Measurements from ENCODE around the gene MAP4K2. TPM values are rescaled to one million over a fixed set of nuclear protein-coding genes. Genes with fewer than 3 reads are reported as not detected.
A peak's percentile ranks its signal among the peaks of the same experiment; 100 is the strongest.

MAP4K2 gene
- total RNA-seq, 4 donors from 2014 or later = 11.1 to 25.0 (median 17.1) TPM

- 92% methylated on average over 29 of the region's 41 CpGs for WGBS
- TF ChIP-seq EP300 (IDR thresholded peaks at IDR 0.05) (no peak), POLR2AphosphoS5 (IDR thresholded peaks at IDR 0.05) (no peak), CTCF (IDR thresholded peaks at IDR 0.05) (no peak), POLR2A (IDR thresholded peaks at IDR 0.05; ENCODE audit: low read depth) (no peak)
- peak overlapping the region in 1 of 4 donors; percentile 77 for H3K4me3 ChIP-seq
- no peaks in the 10 kb centered on the region for H3K9me3 ChIP-seq
- H3K36me3 ChIP-seq = peaks cover 12 to 52% (median 42%) of the 10 kb centered on the region in 4 donors
- no peak for DNase-seq (ENCODE audit: extremely low spot score)
- H3K27ac ChIP-seq (replicated peaks in 1 of 4) = peak overlapping the region; percentile 85 to 93 (median 88)
- peaks cover 26 to 55% (median 47%) of the 10 kb centered on the region in 4 donors for H3K4me1 ChIP-seq
- H3K27me3 ChIP-seq = no peaks in the 10 kb centered on the region
- intact Hi-C loops (cut with DNase I) = no loop called here
Measured at GRCh38 chr11:64804346-64805210, 1.6 kb upstream of the MAP4K2 start.

- 43% methylated on average over 12 of the region's 15 CpGs for WGBS
Measured at GRCh38 chr11:64803846-64804345, 882 bp upstream of the MAP4K2 start.

GRCh38 chr11:64802370-64803157 is 450 bp downstream of the MAP4K2 start:
- H3K9me3 ChIP-seq = no peaks in the 10 kb centered on the region
- H3K4me3 ChIP-seq = peak overlapping the region; percentile 73 to 84 (median 78)
- intact Hi-C loops (cut with DNase I) = loop anchor here (2.0 kb wide), 1 partner anchor 58 kb away; the partner anchor contains the start of gene RASGRP2
- no peak for DNase-seq (ENCODE audit: extremely low spot score)
- 55% methylated on average over 4 of the region's 54 CpGs for WGBS
- peak overlapping the region; percentile 85 to 93 (median 88) for H3K27ac ChIP-seq (replicated peaks in 1 of 4)
- peaks cover 12 to 67% (median 55%) of the 10 kb centered on the region in 4 donors for H3K36me3 ChIP-seq
- H3K4me1 ChIP-seq = peaks cover 20 to 38% (median 32%) of the 10 kb centered on the region in 4 donors
- TF ChIP-seq POLR2A (IDR thresholded peaks at IDR 0.05; ENCODE audit: low read depth) = no peak
- TF ChIP-seq CTCF (IDR thresholded peaks at IDR 0.05) = no peak
- no peak for TF ChIP-seq POLR2AphosphoS5 (IDR thresholded peaks at IDR 0.05)
- TF ChIP-seq EP300 (IDR thresholded peaks at IDR 0.05) = no peak
- no peaks in the 10 kb centered on the region for H3K27me3 ChIP-seq

More at GRCh38 chr11:64803846-64804345, 882 bp upstream of the MAP4K2 start:
- no peak for TF ChIP-seq EP300 (IDR thresholded peaks at IDR 0.05)
- TF ChIP-seq POLR2A (IDR thresholded peaks at IDR 0.05; ENCODE audit: low read depth) = no peak
- TF ChIP-seq CTCF (IDR thresholded peaks at IDR 0.05) = no peak
- TF ChIP-seq POLR2AphosphoS5 (IDR thresholded peaks at IDR 0.05) = no peak
- Histone ChIP-seq H3K36me3 (peaks cover 12 to 59% (median 48%) of the 10 kb centered on the region in 4 donors), H3K27me3 (no peaks in the 10 kb centered on the region), H3K4me1 (peaks cover 20 to 48% (median 40%) of the 10 kb centered on the region in 4 donors), H3K9me3 (no peaks in the 10 kb centered on the region), H3K27ac (replicated peaks in 1 of 4) (peak overlapping the region; percentile 85 to 93 (median 88)), H3K4me3 (peak overlapping the region; percentile 73 to 84 (median 78))
- intact Hi-C loops (cut with DNase I) = loop anchor here (2.0 kb wide), 1 partner anchor 59 kb away; the partner anchor contains the start of gene RASGRP2
- no peak for DNase-seq (ENCODE audit: extremely low spot score)

- TF ChIP-seq POLR2A (IDR thresholded peaks at IDR 0.05; ENCODE audit: low read depth) (no peak), CTCF (IDR thresholded peaks at IDR 0.05) (no peak), EP300 (IDR thresholded peaks at IDR 0.05) (no peak), POLR2AphosphoS5 (IDR thresholded peaks at IDR 0.05) (no peak)
- 60% methylated on average over 11 of the region's 13 CpGs for WGBS
Measured at GRCh38 chr11:64801561-64802369, 1.2 kb downstream of the MAP4K2 start.

More at GRCh38 chr11:64801561-64802369, 1.2 kb downstream of the MAP4K2 start:
- Histone ChIP-seq H3K4me3 (peak overlapping the region; percentile 73 to 84 (median 78)), H3K36me3 (peaks cover 16 to 67% (median 54%) of the 10 kb centered on the region in 4 donors), H3K27me3 (no peaks in the 10 kb centered on the region), H3K27ac (replicated peaks in 1 of 4) (peak overlapping the region; percentile 85 to 93 (median 88)), H3K9me3 (no peaks in the 10 kb centered on the region), H3K4me1 (peaks cover 20 to 38% (median 29%) of the 10 kb centered on the region in 4 donors)
- DNase-seq (ENCODE audit: extremely low spot score) = no peak
- intact Hi-C loops (cut with DNase I) = loop anchor here (2.0 kb wide), 1 partner anchor 57 kb away; the partner anchor contains the start of gene RASGRP2
